ENCODE measurements around the gene MTHFD1L.

GRCh38 chr6:151002491-151002935 is 137.0 kb downstream of the MTHFD1L start:
- TF ChIP-seq CTCF (IDR thresholded peaks at IDR 0.05) = no peak
- TF ChIP-seq POLR2A (IDR thresholded peaks at IDR 0.05) = no peak
- no peak for TF ChIP-seq POLR2AphosphoS5 (IDR thresholded peaks at IDR 0.05)
